ENCODE data around the gene TPCN1.

TPCN1 gene

DNA sequence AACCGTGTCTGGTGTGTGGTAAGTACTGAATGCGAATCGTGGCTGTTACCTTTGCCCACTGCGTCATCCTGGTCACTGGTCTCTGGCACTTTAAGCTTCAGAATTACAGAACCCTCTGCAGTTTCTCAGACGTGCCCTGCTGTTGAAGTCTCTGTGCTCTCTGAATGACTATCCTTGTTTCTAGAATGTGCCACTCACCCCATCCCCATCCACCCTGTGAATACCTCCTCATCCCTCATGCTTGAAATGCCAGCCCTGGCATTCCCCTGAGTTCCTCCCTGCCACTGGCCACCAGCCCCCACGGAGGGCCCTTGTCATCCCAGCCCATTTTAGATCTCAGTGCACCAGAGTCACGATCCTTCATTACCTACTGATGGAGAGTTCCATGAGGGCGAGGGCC, 21.3 kb downstream of the TPCN1 start:
- DNase-seq = no peak

- DNase-seq = no peak
Observed at GRCh38 chr12:113244047-113244460, 22.8 kb downstream of the TPCN1 start.

- DNase-seq = no peak
Observed at GRCh38 chr12:113244478-113244958, 23.3 kb downstream of the TPCN1 start.

DNA sequence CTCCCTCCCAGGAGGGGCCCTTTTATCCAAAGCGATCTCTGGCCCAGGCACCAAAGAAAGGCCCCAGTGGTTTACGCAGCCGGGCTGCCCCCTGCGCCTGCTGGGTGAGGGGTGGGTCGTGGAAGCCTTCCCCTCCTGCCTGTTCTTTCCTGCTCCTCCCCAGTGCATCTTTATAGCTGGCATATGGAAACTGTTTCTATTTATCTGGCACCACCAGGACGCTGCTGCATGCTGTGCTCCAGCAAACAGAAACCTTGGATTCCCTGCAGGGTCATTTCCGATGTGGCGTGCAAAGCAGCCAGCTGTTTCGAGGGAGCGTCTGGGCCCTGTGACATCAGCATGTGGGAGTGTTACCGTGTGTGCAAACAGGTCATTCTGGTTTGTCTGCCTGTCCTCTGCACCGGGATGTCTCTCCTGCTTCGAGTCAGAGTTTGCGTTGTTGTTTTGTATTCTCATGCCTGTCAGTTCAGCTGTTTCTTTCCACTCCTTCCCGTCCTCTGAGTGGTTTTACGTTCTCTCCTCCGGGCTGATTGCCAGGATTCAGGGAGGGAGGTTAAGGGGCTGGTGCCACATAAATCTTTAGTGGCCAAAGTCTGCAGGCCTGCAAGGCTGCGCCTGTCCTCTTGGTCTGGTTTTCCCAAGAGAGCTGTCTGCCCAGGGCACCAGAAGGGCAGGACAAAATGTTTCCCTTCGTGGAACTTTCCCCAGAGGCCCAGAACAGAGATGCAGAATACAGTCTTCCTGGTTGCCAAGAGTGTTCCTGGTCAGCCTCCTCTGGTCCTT, 24.6 kb downstream of the TPCN1 start:
- DNase-seq = no peak

DNA sequence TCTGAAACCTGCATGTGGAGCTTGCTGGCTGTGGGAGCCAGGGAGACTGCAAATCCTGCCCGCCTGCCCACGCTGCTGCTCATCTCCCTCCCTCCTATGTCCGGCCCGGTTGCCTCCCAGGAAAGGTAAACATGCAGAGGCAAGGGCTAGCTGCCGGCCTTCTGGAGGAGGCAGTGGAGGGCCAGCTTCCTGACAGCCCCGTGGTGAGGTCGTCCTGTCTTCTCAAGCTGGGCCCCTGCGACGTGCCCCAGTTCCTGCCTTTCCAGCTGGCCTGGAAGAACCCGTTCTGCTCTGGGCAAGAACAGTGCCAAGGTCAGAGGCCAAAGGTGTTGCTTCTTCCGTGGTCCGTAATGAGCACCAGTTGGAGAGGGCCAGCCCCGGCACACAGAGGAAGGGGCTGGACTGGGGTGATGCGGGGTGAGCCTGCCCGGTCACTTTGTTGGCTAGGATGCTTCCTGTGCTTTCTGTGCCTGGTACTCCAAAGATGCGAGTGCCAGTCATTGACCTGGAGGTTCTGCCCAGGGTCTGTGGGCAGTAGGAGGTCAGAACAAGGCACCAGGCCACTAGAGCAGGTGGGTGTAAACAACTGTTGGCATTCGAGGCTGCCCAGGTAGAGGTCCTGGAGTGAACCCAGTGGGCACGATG, 25.3 kb downstream of the TPCN1 start:
- DNase-seq = no peak

DNA sequence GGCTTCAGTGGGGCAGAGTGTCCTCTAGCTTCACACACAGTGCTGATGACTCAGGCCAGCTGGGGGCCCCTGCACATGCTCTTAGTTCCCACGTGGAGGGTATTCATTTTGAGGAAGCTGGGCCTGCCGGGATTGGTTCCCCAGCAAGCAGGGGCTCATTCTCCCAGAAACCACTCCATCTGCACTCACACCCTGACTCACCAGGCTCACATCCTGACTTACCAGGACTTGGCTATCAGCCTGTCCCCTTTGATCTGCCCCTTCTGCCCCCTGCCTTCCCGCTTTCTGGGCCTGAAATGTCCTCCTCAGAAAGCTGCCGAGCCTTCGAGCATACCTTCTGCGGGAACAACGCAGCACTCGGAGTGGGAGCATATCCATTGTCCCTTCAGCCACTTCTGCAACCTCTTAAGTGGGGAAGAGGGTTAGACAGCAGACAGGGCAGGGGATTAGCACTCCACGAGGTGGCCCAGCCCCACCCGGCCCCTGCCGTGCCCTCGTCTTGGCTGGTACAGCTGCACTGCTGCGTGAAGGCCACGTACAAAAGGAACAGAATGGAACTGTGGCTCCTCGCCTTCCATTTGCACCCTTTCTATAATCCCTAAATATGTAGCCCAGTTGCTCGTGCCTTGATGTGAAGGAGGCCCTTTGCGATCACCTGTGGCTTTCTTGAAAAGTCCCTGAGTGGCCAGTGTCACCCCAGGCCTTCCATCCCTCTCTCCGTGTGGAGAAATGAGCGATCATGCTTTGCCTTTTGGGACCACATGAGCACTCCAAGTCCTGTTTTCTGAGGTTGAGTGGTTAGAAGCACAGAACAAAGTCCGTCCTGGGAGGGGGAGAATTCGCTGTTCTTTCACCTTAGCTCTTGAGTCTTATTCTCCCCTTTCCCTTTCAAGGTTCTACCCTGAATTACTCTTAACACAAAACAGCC, 26.1 kb downstream of the TPCN1 start:
- DNase-seq = no peak

GRCh38 chr12:113248051-113248825, 27.0 kb downstream of the TPCN1 start:
- DNase-seq = no peak

DNA sequence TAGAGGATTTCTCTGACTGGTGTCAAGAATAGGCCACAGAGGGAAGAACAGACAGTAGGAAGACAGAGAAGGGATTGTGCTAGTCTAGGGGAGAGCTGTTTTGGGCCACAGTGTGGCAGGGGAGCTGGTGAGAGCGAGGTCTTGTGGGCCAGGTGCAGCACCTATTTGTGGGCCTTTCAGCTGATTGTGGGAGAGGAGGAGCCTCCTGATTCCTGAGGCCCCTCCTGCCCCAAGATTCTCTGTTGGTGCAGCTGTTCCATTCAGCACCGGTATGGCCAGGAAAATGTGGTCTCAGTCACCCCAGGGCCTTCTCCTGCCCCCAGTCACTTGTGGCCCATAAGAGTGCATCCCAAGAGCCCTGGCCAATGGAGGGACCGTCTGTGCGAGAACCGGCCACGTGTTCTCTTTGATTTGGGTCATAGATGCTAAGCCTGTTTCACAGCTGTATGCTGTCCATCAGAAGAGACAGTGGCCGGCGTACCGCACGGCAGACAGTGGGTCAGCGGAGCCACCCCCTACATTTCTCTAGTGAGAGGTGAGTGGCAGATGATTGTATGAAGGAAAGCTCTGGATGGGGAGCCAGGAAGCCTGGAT, 27.7 kb downstream of the TPCN1 start:
- no peak for DNase-seq

DNA sequence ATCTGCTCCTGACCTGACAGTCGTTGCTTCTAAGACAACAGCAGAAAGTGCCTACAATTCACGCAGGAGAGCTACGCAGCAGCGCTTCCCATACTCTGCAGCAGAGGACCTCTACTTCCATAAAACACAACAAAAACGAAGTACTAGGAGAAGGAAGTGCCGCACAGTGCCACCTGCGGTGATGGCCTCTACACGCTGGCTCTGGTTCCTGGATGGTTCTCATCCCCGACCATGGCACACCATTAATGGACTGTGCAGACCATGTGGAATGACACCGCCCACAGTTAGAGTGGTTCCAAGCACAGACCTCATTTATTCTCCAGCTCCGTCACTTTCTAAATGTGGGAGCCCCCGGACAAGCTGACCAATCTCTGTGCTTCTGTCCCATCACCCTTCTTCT, 28.3 kb downstream of the TPCN1 start:
- no peak for DNase-seq

DNA sequence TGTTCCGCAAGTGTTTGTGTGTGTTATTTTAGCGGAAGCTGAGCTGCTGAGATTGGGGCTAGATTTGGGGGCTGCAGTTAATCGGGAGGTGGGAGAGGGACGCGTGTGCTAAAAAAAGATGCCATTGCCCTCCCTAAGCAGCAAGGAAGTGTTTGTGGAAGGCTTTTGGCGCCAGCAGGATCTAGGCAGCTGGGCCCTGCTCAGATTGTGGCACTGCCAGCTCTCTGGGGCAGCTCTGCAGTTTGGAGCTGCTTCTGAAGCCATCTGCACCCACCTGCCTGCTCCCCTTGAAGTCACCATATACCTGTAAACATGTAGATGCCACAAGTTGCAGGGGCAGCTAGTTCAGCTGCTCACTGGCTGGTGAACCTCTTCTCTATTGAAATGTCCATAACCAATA, 28.8 kb downstream of the TPCN1 start:
- no peak for DNase-seq

DNA sequence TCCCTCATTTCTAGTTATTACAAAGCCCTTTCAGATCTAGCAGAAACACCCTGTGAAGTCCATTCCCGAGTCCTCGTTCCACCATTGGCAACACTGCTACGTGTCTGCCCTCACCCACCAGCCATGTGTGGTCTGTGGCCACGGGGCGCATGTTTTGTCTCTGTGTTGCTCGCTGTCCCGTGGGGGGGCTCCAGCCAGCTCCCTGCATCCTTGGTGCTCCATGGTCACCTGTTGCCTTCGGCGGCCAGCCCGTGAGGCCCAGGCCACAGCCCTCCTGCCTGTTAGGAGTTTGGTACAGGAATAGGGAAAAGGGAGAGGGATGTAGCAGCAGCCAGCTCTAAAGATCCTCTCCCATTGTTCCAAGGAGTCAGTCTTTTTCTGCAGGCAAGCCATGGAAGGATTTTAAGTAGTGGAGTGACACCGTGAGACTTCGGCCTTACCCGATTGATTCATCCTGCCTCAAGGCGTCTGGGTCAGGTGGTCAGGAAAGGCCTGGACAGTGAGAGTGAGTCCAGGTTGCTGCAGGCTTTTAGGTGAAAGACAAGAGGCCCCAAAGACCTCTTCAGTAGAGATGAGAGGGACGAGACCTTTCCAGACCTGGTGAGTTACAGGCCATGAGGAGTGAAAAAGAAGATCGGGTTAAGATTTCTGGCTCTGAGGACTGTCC, 30.3 kb downstream of the TPCN1 start:
- no peak for DNase-seq

DNA sequence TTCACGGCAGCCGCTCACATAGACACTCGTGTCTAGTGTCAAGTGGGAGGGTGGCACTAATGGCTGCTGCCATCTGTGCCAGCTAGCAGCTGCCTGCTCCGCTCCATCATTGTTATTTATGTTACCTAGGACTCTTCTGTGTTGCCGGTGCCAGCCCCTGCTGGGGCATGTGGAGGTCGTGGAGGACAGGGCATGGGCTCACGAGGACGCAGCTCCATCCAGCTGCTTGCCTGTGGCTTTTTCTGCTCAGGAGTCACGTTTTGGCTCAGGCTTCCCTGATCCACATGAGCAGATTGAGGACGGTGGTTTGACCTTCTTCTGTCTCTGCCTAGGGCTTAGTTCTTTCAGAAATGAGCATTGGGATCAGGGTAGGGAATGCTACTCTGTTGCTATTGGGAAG, 31.2 kb downstream of the TPCN1 start:
- no peak for DNase-seq

DNA sequence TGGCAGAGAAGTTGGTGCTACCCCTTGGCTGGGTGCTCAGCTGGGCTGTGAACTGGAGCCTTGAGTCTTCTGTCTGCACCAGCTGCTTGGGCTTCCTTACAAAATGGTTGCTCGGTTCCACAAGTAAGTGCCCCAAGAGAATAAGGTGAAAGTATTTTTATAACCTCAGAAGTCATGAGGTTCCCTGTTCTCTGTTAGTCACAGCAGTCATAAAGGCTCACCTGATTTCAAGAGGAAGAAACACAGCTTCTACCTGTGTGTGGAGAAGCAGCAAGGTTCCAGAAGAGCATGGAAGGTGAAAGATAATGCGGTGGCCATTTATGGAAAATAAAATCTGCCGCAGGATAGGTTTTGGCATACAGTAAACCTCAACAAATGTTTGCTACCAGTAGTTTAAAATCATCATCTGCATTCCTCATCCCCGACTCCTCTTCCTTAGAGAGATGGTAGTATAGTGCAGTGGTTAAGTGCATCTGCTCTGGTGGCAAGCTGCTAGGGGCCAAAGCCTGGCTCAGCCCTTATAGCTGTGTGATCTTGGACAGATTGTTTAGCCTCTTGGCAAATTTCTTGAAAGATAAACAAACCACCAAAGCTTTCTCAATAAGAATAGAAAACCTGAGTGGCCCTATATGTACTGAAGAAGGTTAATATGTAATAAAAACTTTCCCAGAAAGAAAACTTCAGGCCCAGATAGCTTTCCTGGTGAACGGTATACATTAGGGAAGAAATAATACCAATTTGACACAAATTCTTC, 32.4 kb downstream of the TPCN1 start:
- no peak for DNase-seq

DNA sequence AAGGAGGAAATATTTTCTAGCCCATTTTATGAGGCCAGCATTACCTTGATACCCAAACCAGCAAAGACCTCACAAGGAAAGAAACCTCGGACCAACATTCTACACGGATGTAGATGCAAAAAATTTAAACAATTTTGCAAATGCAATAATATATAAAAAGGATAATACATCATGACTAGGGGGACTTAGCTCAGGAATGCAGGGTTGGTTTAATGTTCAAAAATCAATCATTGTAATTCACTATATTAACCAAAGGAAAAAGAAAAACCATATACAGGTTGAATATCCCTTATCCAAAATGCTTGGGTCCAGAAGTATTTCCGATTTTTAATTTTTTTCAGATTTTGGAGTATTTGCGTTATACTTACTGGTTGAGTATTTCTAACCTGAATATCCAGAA, 33.0 kb downstream of the TPCN1 start:
- DNase-seq = no peak

DNA sequence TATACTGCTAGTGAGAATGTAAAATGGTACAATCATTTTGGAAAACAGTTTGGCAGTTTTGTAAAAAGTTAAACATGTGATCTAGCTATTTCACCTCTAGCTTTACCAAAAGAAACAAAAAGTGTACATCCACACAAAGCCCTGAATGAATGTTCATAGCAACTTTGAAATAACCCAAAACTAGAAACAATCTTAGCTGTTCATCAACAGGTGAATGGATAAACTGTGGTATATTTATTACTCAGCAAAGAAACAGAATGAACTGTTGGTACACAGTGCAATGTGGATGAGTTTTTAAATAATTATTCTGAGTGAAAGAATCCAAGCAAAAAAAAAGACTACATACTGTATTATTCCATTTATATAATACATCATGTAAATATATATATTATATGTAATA, 36.3 kb downstream of the TPCN1 start:
- no peak for DNase-seq

DNA sequence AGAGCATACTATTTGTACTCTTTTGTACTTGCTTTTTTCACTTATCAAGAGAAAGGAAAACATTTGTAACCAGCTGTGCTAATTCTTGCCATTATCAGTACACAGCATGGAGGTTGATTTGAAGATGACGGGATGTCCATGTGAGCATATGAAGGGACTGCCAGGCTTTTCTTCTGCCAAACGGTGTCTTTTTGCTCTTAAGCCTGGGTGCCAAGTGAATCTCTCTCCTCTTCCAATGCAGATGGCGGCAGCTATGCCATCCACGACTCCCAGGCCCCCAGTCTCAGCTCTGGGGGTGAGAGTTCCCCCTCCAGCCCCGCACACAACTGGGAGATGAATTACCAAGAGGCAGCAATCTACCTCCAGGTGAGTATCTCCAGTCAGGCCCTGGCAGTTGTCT, 38.9 kb downstream of the TPCN1 start:
- no peak for DNase-seq

- no peak for DNase-seq
Observed at GRCh38 chr12:113260636-113261300, 39.5 kb downstream of the TPCN1 start.

DNA sequence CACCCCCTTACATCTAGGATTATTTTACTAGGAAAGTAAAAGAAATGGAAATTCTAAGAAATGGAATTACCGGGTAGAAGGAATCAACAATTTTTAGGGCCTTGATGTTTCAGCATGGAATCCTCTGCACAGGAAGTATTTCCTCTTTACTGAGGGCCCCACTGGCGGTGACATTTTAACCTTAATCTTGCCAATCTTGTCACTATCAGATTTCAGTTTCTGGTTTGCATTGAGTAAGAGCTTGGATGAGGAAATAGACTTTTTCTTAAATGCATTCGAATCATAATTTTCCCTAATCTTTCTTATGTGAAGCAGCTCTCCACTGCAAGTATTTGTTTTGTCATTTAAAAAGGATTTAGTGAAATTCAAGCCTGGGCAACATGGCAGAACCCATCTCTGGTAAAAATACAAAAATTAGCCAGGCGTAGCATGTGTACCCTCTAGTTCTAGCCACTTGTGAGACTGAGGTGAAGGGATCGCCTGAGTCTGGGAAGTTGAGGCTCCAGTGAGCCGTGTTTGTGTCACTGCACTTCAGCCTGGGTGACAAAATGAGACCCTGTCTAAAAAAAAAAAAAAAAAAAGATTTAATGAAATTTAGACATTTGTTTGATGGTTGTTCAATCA, 40.7 kb downstream of the TPCN1 start:
- no peak for DNase-seq

DNA sequence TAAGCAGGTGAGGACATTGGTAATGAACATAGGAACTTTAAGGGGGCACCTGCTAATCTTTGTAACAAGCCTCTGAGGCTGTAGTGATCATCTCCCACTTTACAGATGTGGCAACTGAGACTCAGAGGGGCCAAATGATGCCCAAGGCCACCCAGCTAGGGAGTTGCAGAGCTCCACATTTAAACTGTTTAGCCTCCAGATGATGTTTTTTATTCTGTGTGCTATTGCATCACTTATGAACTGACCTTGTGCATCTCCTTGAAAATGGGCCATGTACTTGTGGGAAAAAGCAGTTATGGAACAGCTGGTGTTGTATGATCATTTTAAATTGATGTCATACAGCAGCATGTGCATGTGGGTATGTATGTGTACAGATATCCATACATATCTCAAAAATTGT, 41.4 kb downstream of the TPCN1 start:
- no peak for DNase-seq

DNA sequence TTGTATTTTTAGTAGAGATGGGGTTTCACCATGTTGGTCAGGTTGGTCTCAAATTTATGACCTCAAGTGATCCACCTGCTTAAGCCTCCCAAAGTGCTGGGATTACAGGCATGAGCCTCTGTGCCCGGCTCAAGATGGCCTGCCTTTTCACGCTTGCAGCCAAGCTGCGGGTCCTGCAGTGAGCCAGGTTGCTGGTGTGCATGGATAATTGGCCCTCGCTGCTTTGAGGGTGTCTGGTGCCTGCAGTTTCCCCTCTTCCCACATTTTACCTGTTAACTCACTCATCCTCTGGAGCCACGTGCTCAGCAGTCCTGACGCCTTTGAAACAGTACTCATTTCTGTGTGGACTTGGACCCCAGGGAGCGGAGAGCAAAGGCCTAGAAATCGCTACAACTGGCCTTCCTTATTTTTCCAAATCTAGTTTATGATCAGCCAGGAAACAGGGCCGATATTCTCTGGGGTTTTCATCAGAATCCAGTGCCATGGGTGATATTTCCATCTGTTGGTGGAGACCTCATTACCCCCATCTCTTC, 42.2 kb downstream of the TPCN1 start:
- DNase-seq = no peak
